Parathyroid adenoma (tissue), 2 donors: ENCODE results near the gene RSPRY1.

Experiments
- H2AFZ ChIP-seq: fragments of 300-600 bp; sonication (generic); one replicate; pipeline ENCODE4 v1.7.0; 2017; ENCODE audit warnings: antibody characterized with exemption, mild to moderate bottlenecking
- H3K27ac ChIP-seq: fragments of 300-600 bp; sonication (generic); one replicate; pipeline ENCODE4 v1.7.0; 2017
- H3K27me3 ChIP-seq: fragments of 300-600 bp; sonication (generic); one replicate; pipeline ENCODE4 v1.7.0; 2017; ENCODE audit warnings: low read length; ENCODE audit not compliant: control insufficient read depth, insufficient read depth
- H3K36me3 ChIP-seq: fragments of 300-600 bp; sonication (generic); one replicate; pipeline ENCODE4 v1.7.0; 2017; ENCODE audit warnings: low read length; ENCODE audit not compliant: control insufficient read depth, insufficient read depth
- H3K4me1 ChIP-seq: fragments of 300-600 bp; sonication (generic); one replicate; pipeline ENCODE4 v1.7.0; 2017; ENCODE audit warnings: control low read depth
- H3K4me2 ChIP-seq: fragments of 300-600 bp; sonication (generic); one replicate; pipeline ENCODE4 v1.7.0; 2017; ENCODE audit warnings: low read length
- H3K4me3 ChIP-seq: fragments of 300-600 bp; sonication (generic); one replicate; pipeline ENCODE4 v1.7.0; 2017; ENCODE audit warnings: low read depth, low read length
- H3K79me2 ChIP-seq: fragments of 300-600 bp; sonication (generic); one replicate; pipeline ENCODE4 v1.7.0; 2017; ENCODE audit warnings: control low read depth
- H3K9ac ChIP-seq: fragments of 300-600 bp; sonication (generic); one replicate; pipeline ENCODE4 v1.7.0; 2017; ENCODE audit warnings: mild to moderate bottlenecking
- H3K9me3 ChIP-seq: fragments of 300-600 bp; sonication (generic); one replicate; pipeline ENCODE4 v1.7.0; 2017; ENCODE audit warnings: low read length; ENCODE audit not compliant: control insufficient read depth
- CTCF ChIP-seq: fragments of 300-600 bp; sonication (generic); IDR thresholded peaks from one replicate; pipeline ENCODE4 v1.7.0; 2017; ENCODE audit warnings: antibody characterized with exemption, mild to moderate bottlenecking
- donor health status: primary hyperparathyroidism.

RSPRY1 gene

GRCh38 chr16:57148481-57148880 lies 37.6 kb upstream of the RSPRY1 start:
- Histone ChIP-seq H3K36me3 (no peaks in the 10 kb centered on the region), H3K4me1 (no peaks in the 10 kb centered on the region), H2AFZ (no peak overlapping the region), H3K4me3 (no peak overlapping the region), H3K27me3 (no peaks in the 10 kb centered on the region), H3K27ac (peak overlapping the region; percentile 47), H3K9ac (no peak overlapping the region), H3K4me2 (no peak overlapping the region), H3K9me3 (no peaks in the 10 kb centered on the region), H3K79me2 (no peaks in the 10 kb centered on the region)
- TF ChIP-seq CTCF: no peak

GRCh38 chr16:57149391-57149790 lies 36.7 kb upstream of the RSPRY1 start:
- H3K9ac ChIP-seq: no peak overlapping the region
- no peaks in the 10 kb centered on the region for H3K36me3 ChIP-seq
- H3K27ac ChIP-seq: no peak overlapping the region
- H3K4me2 ChIP-seq: no peak overlapping the region
- H3K9me3 ChIP-seq: no peaks in the 10 kb centered on the region
- TF ChIP-seq CTCF: no peak
- no peaks in the 10 kb centered on the region for H3K27me3 ChIP-seq
- H3K79me2 ChIP-seq: no peaks in the 10 kb centered on the region
- H3K4me1 ChIP-seq: no peaks in the 10 kb centered on the region
- no peak overlapping the region for H2AFZ ChIP-seq
- no peak overlapping the region for H3K4me3 ChIP-seq

GRCh38 chr16:57150682-57151330 lies 35.3 kb upstream of the RSPRY1 start:
- no peaks in the 10 kb centered on the region for H3K4me1 ChIP-seq
- H3K4me2 ChIP-seq: no peak overlapping the region
- no peak overlapping the region for H3K4me3 ChIP-seq
- TF ChIP-seq CTCF: no peak
- H3K79me2 ChIP-seq: no peaks in the 10 kb centered on the region
- no peak overlapping the region for H2AFZ ChIP-seq
- no peaks in the 10 kb centered on the region for H3K27me3 ChIP-seq
- H3K9ac ChIP-seq: no peak overlapping the region
- H3K36me3 ChIP-seq: no peaks in the 10 kb centered on the region
- no peaks in the 10 kb centered on the region for H3K9me3 ChIP-seq
- H3K27ac ChIP-seq: no peak overlapping the region

GRCh38 chr16:57151369-57151768 lies 34.8 kb upstream of the RSPRY1 start:
- H3K27ac ChIP-seq: no peak overlapping the region
- H3K4me2 ChIP-seq: no peak overlapping the region
- no peak overlapping the region for H3K9ac ChIP-seq
- H3K4me3 ChIP-seq: no peak overlapping the region
- no peak for TF ChIP-seq CTCF
- H3K4me1 ChIP-seq: no peaks in the 10 kb centered on the region
- H2AFZ ChIP-seq: no peak overlapping the region
- no peaks in the 10 kb centered on the region for H3K36me3 ChIP-seq
- no peaks in the 10 kb centered on the region for H3K79me2 ChIP-seq
- no peaks in the 10 kb centered on the region for H3K9me3 ChIP-seq
- H3K27me3 ChIP-seq: no peaks in the 10 kb centered on the region
